H9 (cell line): ENCODE results near the gene COL23A1. TPM values are rescaled to one million over a fixed set of nuclear protein-coding genes. Genes with fewer than 3 reads are reported as not detected.

Source experiments
- DNase-seq: peaks from one replicate; pipeline ENCODE4 v3.0.0-alpha.2; 2017
- H2AFZ ChIP-seq: one replicate; pipeline ENCODE4 v1.6.1; 2013; ENCODE audit warnings: mild to moderate bottlenecking, low read length, control low read depth, moderate library complexity
- H2AK5ac ChIP-seq: 2 replicates; pipeline ENCODE4 v1.6.1; 2013; ENCODE audit warnings: low read length, control low read depth, mixed read lengths; ENCODE audit not compliant: insufficient read length
- H2BK120ac ChIP-seq: one replicate; pipeline ENCODE4 v1.6.1; 2013; ENCODE audit warnings: low read depth, mild to moderate bottlenecking, low read length, control low read depth, inconsistent platforms; ENCODE audit not compliant: poor library complexity, severe bottlenecking
- H2BK12ac ChIP-seq: 2 replicates; pipeline ENCODE4 v1.6.1; 2013; ENCODE audit warnings: low read length, control low read depth, mixed read lengths, low read depth; ENCODE audit not compliant: insufficient read length
- H2BK15ac ChIP-seq: 2 replicates; pipeline ENCODE4 v1.6.1; 2013; ENCODE audit warnings: low read depth, low read length, control low read depth
- H2BK20ac ChIP-seq: one replicate; pipeline ENCODE4 v1.6.1; 2013; ENCODE audit warnings: low read depth, mild to moderate bottlenecking, low read length, control low read depth, inconsistent platforms; ENCODE audit not compliant: poor library complexity, severe bottlenecking
- H2BK5ac ChIP-seq: 2 replicates; pipeline ENCODE4 v1.6.1; 2013; ENCODE audit warnings: low read length, control low read depth, mixed read lengths; ENCODE audit not compliant: insufficient read length
- H3K14ac ChIP-seq: 2 replicates; pipeline ENCODE4 v1.6.1; 2013; ENCODE audit warnings: low read length, control low read depth; ENCODE audit not compliant: insufficient read depth
- H3K18ac ChIP-seq: 2 replicates; pipeline ENCODE4 v1.6.1; 2013; ENCODE audit warnings: low read depth, mild to moderate bottlenecking, mixed read lengths, low read length, control low read depth; ENCODE audit not compliant: insufficient read length
- H3K23ac ChIP-seq: 2 replicates; pipeline ENCODE4 v1.6.1; 2013; ENCODE audit warnings: low read length, control low read depth, mixed read lengths, low read depth; ENCODE audit not compliant: insufficient read length
- H3K23me2 ChIP-seq: 2 replicates; pipeline ENCODE4 v1.6.1; 2013; ENCODE audit warnings: low read depth, mild to moderate bottlenecking, mixed read lengths, low read length, control low read depth; ENCODE audit not compliant: insufficient read length, poor library complexity, severe bottlenecking
- H3K27ac ChIP-seq: 2 replicates; pipeline ENCODE4 v1.5.1; 2013; ENCODE audit warnings: low read length, control low read depth, mixed read lengths, low read depth; ENCODE audit not compliant: insufficient read length
- H3K27me3 ChIP-seq: 2 replicates; pipeline ENCODE4 v1.6.1; 2013; ENCODE audit warnings: low read length, control low read depth, inconsistent platforms; ENCODE audit not compliant: insufficient read depth
- H3K4ac ChIP-seq: 2 replicates; pipeline ENCODE4 v1.6.1; 2013; ENCODE audit warnings: low read depth, mild to moderate bottlenecking, control low read depth, inconsistent platforms, low read length, moderate library complexity
- H3K4me1 ChIP-seq: 2 replicates; pipeline ENCODE4 v1.6.1; 2013; ENCODE audit warnings: low read length, control low read depth, inconsistent platforms; ENCODE audit not compliant: insufficient read depth
- H3K4me2 ChIP-seq: 2 replicates; pipeline ENCODE4 v1.6.1; 2013; ENCODE audit warnings: low read length, control low read depth, mixed read lengths; ENCODE audit not compliant: insufficient read length, insufficient read depth
- H3K56ac ChIP-seq: 2 replicates; pipeline ENCODE4 v1.6.1; 2013; ENCODE audit warnings: low read depth, mild to moderate bottlenecking, mixed read lengths, low read length, control low read depth; ENCODE audit not compliant: insufficient read length
- H3K79me1 ChIP-seq: 2 replicates; pipeline ENCODE4 v1.6.1; 2013; ENCODE audit warnings: low read depth, mild to moderate bottlenecking, moderate library complexity, low read length, control low read depth, inconsistent platforms; ENCODE audit not compliant: insufficient read depth, poor library complexity, severe bottlenecking
- H3K79me2 ChIP-seq: 2 replicates; pipeline ENCODE4 v1.6.1; 2013; ENCODE audit warnings: low read length, control low read depth, inconsistent platforms; ENCODE audit not compliant: insufficient read depth
- H3K9ac ChIP-seq: 2 replicates; pipeline ENCODE4 v1.6.1; 2013; ENCODE audit warnings: low read length, control low read depth, mixed read lengths; ENCODE audit not compliant: insufficient read length; ENCODE audit errors: extremely low read depth
- H3K9me3 ChIP-seq: one replicate; pipeline ENCODE4 v1.6.1; 2013; ENCODE audit warnings: low read depth, low read length, inconsistent platforms; ENCODE audit not compliant: control insufficient read depth
- H3T11ph ChIP-seq: one replicate; pipeline ENCODE4 v1.6.1; 2013; ENCODE audit warnings: mild to moderate bottlenecking, low read length, control low read depth, inconsistent platforms
- H4K20me1 ChIP-seq: one replicate; pipeline ENCODE4 v1.6.1; 2013; ENCODE audit not compliant: control insufficient read depth, insufficient read length, insufficient read depth
- H4K5ac ChIP-seq: 2 replicates; pipeline ENCODE4 v1.6.1; 2013; ENCODE audit warnings: low read depth, mild to moderate bottlenecking, mixed read lengths, low read length, control low read depth; ENCODE audit not compliant: insufficient read length
- H4K8ac ChIP-seq: replicated peaks from 2 replicates; pipeline ENCODE4 v1.6.1; 2013; ENCODE audit warnings: low read length, control low read depth, mixed read lengths, low read depth; ENCODE audit not compliant: insufficient read length
- H4K91ac ChIP-seq: 2 replicates; pipeline ENCODE4 v1.6.1; 2013; ENCODE audit warnings: low read depth, mild to moderate bottlenecking, moderate library complexity, mixed read lengths, low read length, control low read depth; ENCODE audit not compliant: insufficient read length
- H3K27ac Mint-ChIP-seq, 3 experiments: 2 replicates in 2 of 3; 3 replicates in 1 of 3; pipeline ENCODE4 v1.8.0; 2020 to 2021; ENCODE audit warnings: mixed read lengths in 3 of 3, mild to moderate bottlenecking in 1 of 3, moderate library complexity in 1 of 3
- H3K27me3 Mint-ChIP-seq: 2 replicates; pipeline ENCODE4 v1.8.0; 2021; ENCODE audit warnings: low read depth, mild to moderate bottlenecking, moderate library complexity, mixed read lengths
- H3K36me3 Mint-ChIP-seq, 3 experiments: 2 replicates in 2 of 3; 3 replicates in 1 of 3; pipeline ENCODE4 v1.8.0; 2020 to 2021; ENCODE audit warnings: low read depth in 3 of 3, mixed read lengths in 3 of 3; ENCODE audit not compliant: insufficient read depth in 1 of 3
- H3K4me1 Mint-ChIP-seq, 2 experiments: 2 replicates each; pipeline ENCODE4 v1.8.0; 2020; ENCODE audit warnings: mixed read lengths in 2 of 2
- H3K4me3 Mint-ChIP-seq, 2 experiments: 2 replicates in 1 of 2; 3 replicates in 1 of 2; pipeline ENCODE4 v1.8.0; 2020 to 2021; ENCODE audit warnings: mild to moderate bottlenecking in 2 of 2, mixed read lengths in 2 of 2, moderate library complexity in 1 of 2
- H3K9me3 Mint-ChIP-seq, 2 experiments: 2 replicates in 1 of 2; 3 replicates in 1 of 2; pipeline ENCODE4 v1.8.0; 2020; ENCODE audit warnings: mild to moderate bottlenecking in 2 of 2, mixed read lengths in 2 of 2, moderate library complexity in 1 of 2
- CTCF ChIP-seq: fragments of 200-600 bp; sonication (generic); conservative IDR thresholded peaks from 3 replicates; pipeline ENCODE4 v1.8.0; 2021; ENCODE audit warnings: antibody characterized with exemption, mild to moderate bottlenecking
- WGBS: extraction: QIAGEN DNeasy Blood & Tissue Kit; methylation state at CpG from one replicate; pipeline ENCODE4 v1.1.7; 2013; ENCODE audit warnings: missing lambda C conversion rate, low lambda C conversion rate, mixed read lengths; ENCODE audit not compliant: insufficient read length; ENCODE audit errors: extremely low coverage; 5-methylcytosine and 5-hydroxymethylcytosine counted together
- total RNA-seq: library from RNA; stranded (reverse); gene quantifications from 2 replicates; pipeline ENCODE4 v1.2.1, GENCODE V29; 2021

The COL23A1 gene
- total RNA-seq, 1 experiment from 2014 or later: 2.6 TPM

- H2BK5ac ChIP-seq: no peak overlapping the region
- H2BK120ac ChIP-seq: no peak overlapping the region
- no peaks in the 10 kb centered on the region for H3K79me1 ChIP-seq
- H3K56ac ChIP-seq: no peak overlapping the region
- Mint-ChIP-seq H3K9me3 (no peaks in the 10 kb centered on the region; a peak in 1 of 5 replicates), H3K4me3 (no peak overlapping the region), H3K27ac (no peak overlapping the region), H3K36me3 (no peaks in the 10 kb centered on the region), H3K4me1 (peaks cover 20 to 60% of the 10 kb centered on the region in 2 experiments), H3K27me3 (no peaks in the 10 kb centered on the region; the same call in none of the 2 replicates)
- H2BK20ac ChIP-seq: no peak overlapping the region
- H3K4me1 ChIP-seq: peaks cover 5% of the 10 kb centered on the region; the same call in 1 of the 2 replicates
- no peak overlapping the region for H3K9ac ChIP-seq
- no peak overlapping the region for H2BK12ac ChIP-seq
- no peak overlapping the region for H4K91ac ChIP-seq
- H3K23me2 ChIP-seq: no peaks in the 10 kb centered on the region
- no CpG with 5 or more reads among the region's 12 CpGs for WGBS
- H3K79me2 ChIP-seq: no peaks in the 10 kb centered on the region
- no peak overlapping the region for H2AK5ac ChIP-seq
- H3K18ac ChIP-seq: no peak overlapping the region
- H3K23ac ChIP-seq: no peak overlapping the region
- H3T11ph ChIP-seq: no peak overlapping the region
- H2BK15ac ChIP-seq: no peak overlapping the region
- H4K8ac ChIP-seq: no peak overlapping the region
- no peak overlapping the region for H3K27ac ChIP-seq
- no peaks in the 10 kb centered on the region for H3K27me3 ChIP-seq
- H4K5ac ChIP-seq: no peak overlapping the region
- H3K9me3 ChIP-seq: no peaks in the 10 kb centered on the region
- no peak for DNase-seq
- no peak overlapping the region; the same call in 1 of the 2 replicates for H3K14ac ChIP-seq
- H3K4ac ChIP-seq: no peak overlapping the region
- no peak overlapping the region for H3K4me2 ChIP-seq
- no peaks in the 10 kb centered on the region for H4K20me1 ChIP-seq
- H2AFZ ChIP-seq: no peak overlapping the region
- TF ChIP-seq CTCF: no peak
These were observed 200.4 kb downstream of the COL23A1 start for GRCh38 chr5:178389796-178390195.
